Right lobe of liver (tissue), 6 donors: ENCODE measurements around the gene RASL12. TPM values are rescaled to one million over a fixed set of nuclear protein-coding genes. Genes with fewer than 3 reads are reported as not detected.

Experiments used
- ATAC-seq, 4 donors: fragments of 200-7000 bp; cut with Tn5 transposase; one replicate each; pipeline ENCODE4 v1.9.1; 2020; ENCODE audit warnings: mild to moderate bottlenecking in 4 of 4, moderate library complexity in 4 of 4
- DNase-seq, 3 donors: peaks; one replicate each; pipeline ENCODE4 v3.0.0-alpha.2; 2020
- H3K27ac ChIP-seq, 3 donors: fragments of 200-600 bp; one replicate each; pipeline ENCODE4 v1.8.0; 2022
- H3K27me3 ChIP-seq, 2 donors: fragments of 200-600 bp; one replicate each; pipeline ENCODE4 v1.8.0; 2022
- H3K36me3 ChIP-seq, 4 donors: fragments of 200-600 bp; sonication (generic) in 1 of 4; one replicate each; pipeline versions ENCODE4 v1.5.1 to v1.8.0; 2017 to 2022; ENCODE audit warnings: control low read depth in 1 of 4
- H3K4me1 ChIP-seq, 4 donors: fragments of 200-600 bp; sonication (generic) in 1 of 4; one replicate each; pipeline versions ENCODE4 v1.5.1 to v1.8.0; 2017 to 2022; ENCODE audit warnings: control low read depth in 1 of 4
- H3K4me3 ChIP-seq, 3 donors: fragments of 200-600 bp; one replicate each; pipeline ENCODE4 v1.8.0; 2022
- H3K9me3 ChIP-seq, 4 donors: fragments of 200-600 bp; sonication (generic) in 1 of 4; one replicate each; pipeline versions ENCODE4 v1.5.1 to v1.8.0; 2017 to 2022; ENCODE audit warnings: control low read depth in 1 of 4
- POLR2A ChIP-seq: fragments of 450-650 bp; IDR thresholded peaks from one replicate; pipeline ENCODE4 v1.6.1; 2017; ENCODE audit warnings: antibody characterized with exemption, mild to moderate bottlenecking
- WGBS: methylation state at CpG from one replicate; pipeline ENCODE4 v1.1.6; 2018; ENCODE audit warnings: low coverage, low lambda C conversion rate; ENCODE audit not compliant: insufficient coverage; ENCODE audit errors: missing lambda C conversion rate; 5-methylcytosine and 5-hydroxymethylcytosine counted together
- intact Hi-C, 2 donors: fragments of 100-400 bp; cut with DNase I; formaldehyde crosslinking; loops; one replicate each; pipeline versions ENCODE4 v1.11.2 to v1.14.1; 2022
- total RNA-seq, 6 experiments: library from RNA; depleted of rRNA in 2 of 6; stranded (reverse); fragments of >200 nt in 2 of 6; fragmentation: NEBNext Ultra II Directional in 3 of 6; extraction: Animal tissue kit (Norgen Biotek cat#: 25700) in 3 of 6; gene quantifications; one replicate each; pipeline versions ENCODE4 v1.1.0 to v1.2.4, GENCODE V29; 2016 to 2023
- TF ChIP-seq, protein P1 (sequence below), 4 donors: fragments of 200-600 bp in 3 of 4; fragments of 450-650 bp in 1 of 4; IDR thresholded peaks; one replicate each; pipeline versions ENCODE4 v1.5.1 to v1.8.0; 2016 to 2022; ENCODE audit warnings: antibody characterized with exemption in 4 of 4, mild to moderate bottlenecking in 2 of 4
- donor health status: DM: no; HTN: yes; CAD: no.
- donor health status: DM: no; HTN: no; CAD: no.
- donor health status: DM: no; HTN: no; CAD: no.
- donor health status: DM: no; HTN: yes; CAD: no.
- donor health status: DM: no; HTN: yes; CAD: no.

Gene RASL12
- total RNA-seq, 6 experiments from 2014 or later: 0.07 to 1.5 (median 0.24) TPM

DNA sequence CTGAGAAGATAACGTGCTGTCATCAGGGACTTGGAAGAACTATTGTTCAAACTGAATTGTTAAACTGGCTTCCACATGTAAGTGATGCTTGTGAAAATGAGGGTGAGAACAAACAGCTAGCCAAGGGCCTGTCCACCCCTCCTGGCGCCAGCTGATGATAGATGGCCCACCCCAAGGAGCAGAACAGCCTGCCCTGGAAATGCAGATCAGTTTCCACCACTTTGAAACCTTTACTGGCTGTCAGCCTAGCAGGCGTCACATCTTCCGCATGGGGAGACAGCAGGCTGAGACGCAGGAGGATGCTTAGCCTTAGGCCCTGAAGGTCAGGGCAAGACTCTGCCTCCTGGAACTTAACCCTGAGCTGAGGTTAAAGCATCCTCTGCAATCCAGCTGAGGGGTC is 29.0 kb downstream of the RASL12 start:
- Histone ChIP-seq H3K9me3 (no peaks in the 10 kb centered on the region), H3K4me1 (peaks cover 0 to 7% (median 3%) of the 10 kb centered on the region in 4 donors), H3K27me3 (no peaks in the 10 kb centered on the region), H3K4me3 (no peak overlapping the region), H3K27ac (no peak overlapping the region), H3K36me3 (no peaks in the 10 kb centered on the region)
- ATAC-seq (peak in 1 of 4 donors; percentile 38), DNase-seq (no peak)
- 68% methylated on average over 4 of the region's 5 CpGs for WGBS
- intact Hi-C loops: loop anchor here in 1 of 2 donors (10.0 kb wide), 1 partner anchor 236 kb away; no protein-coding TSS in a partner anchor
- TF ChIP-seq, protein P1, sequence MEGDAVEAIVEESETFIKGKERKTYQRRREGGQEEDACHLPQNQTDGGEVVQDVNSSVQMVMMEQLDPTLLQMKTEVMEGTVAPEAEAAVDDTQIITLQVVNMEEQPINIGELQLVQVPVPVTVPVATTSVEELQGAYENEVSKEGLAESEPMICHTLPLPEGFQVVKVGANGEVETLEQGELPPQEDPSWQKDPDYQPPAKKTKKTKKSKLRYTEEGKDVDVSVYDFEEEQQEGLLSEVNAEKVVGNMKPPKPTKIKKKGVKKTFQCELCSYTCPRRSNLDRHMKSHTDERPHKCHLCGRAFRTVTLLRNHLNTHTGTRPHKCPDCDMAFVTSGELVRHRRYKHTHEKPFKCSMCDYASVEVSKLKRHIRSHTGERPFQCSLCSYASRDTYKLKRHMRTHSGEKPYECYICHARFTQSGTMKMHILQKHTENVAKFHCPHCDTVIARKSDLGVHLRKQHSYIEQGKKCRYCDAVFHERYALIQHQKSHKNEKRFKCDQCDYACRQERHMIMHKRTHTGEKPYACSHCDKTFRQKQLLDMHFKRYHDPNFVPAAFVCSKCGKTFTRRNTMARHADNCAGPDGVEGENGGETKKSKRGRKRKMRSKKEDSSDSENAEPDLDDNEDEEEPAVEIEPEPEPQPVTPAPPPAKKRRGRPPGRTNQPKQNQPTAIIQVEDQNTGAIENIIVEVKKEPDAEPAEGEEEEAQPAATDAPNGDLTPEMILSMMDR (IDR thresholded peaks at IDR 0.05): no peak
- TF ChIP-seq POLR2A: no peak

DNA sequence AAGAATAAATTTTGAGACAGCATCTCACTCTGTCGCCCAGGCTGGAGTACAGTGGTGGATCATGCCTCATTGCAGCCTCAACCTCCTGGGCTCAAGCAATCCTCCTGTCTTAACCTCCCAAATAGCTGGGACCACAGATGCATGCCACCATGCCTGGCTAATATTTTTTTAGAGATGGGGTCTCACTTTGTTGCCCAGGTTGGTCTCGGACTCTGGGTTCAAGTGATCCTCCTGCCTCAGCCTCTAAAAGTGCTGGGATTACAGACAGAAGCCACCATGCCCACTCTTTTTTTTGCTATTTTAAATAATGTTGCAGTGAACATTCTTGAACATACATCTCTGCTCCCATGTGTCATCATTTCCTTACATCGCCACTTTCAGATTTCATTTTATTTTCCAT is 29.4 kb downstream of the RASL12 start:
- DNase-seq: no peak
- intact Hi-C loops: loop anchor here in 1 of 2 donors (10.0 kb wide), 1 partner anchor 236 kb away; no protein-coding TSS in a partner anchor
- H3K36me3 ChIP-seq: no peaks in the 10 kb centered on the region
- WGBS: 88% methylated on average over 2 of the region's 3 CpGs
- no peaks in the 10 kb centered on the region for H3K9me3 ChIP-seq
- no peak overlapping the region for H3K4me3 ChIP-seq
- no peaks in the 10 kb centered on the region for H3K27me3 ChIP-seq
- H3K27ac ChIP-seq: no peak overlapping the region
- TF ChIP-seq POLR2A: no peak
- TF ChIP-seq, protein P1 (IDR thresholded peaks at IDR 0.05): no peak
- ATAC-seq: no peak
- H3K4me1 ChIP-seq: peaks cover 0 to 7% (median 3%) of the 10 kb centered on the region in 4 donors

DNA sequence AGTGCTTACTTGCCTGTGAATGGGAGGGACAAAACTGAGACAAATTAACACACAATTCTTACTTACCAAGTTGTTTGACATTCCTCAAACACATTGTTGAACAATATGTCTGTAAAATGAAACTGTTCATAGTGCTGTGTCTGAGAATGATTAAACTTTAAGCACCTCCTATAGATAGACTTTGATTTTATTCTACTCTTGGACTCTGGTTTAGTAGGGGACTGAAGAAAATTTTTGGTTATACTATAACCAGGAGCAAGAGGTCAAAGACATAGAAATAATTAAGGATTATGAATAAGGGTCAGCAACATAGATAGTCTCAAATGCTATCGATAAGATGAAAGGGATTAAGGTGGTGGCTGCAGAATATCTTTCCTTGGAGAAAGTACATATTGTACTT is 30.5 kb downstream of the RASL12 start:
- no peaks in the 10 kb centered on the region for H3K27me3 ChIP-seq
- H3K4me1 ChIP-seq: peaks cover 0 to 17% (median 7%) of the 10 kb centered on the region in 4 donors
- no peaks in the 10 kb centered on the region for H3K9me3 ChIP-seq
- no peak overlapping the region for H3K27ac ChIP-seq
- ATAC-seq (no peak), DNase-seq (no peak)
- TF ChIP-seq, protein P1 (IDR thresholded peaks at IDR 0.05): no peak
- no peak for TF ChIP-seq POLR2A
- WGBS: 62% methylated on average over 1 of the region's 1 CpG
- H3K36me3 ChIP-seq: no peaks in the 10 kb centered on the region
- H3K4me3 ChIP-seq: no peak overlapping the region
- intact Hi-C loops: loop anchor here in 1 of 2 donors (10.0 kb wide), 1 partner anchor 237 kb away; no protein-coding TSS in a partner anchor

DNA sequence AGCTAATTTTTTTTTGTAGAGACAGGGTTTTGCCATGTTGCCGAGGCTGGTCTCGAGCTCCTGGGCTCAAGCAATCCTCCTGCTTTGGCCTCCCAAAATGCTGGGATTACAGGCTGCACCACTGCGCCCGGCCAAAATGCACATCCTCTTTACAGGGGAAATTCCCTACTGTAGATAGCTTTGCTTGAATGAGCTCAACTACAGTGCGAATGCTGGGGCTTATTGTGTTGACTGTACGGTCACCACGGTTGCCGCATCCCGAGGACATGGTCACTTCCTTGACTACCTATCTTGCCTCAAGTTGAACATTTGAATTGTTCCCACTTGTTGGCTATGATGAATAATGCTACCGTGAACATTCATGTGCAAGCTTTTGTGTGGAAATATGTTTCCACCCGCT is 33.1 kb downstream of the RASL12 start:
- Histone ChIP-seq H3K27me3 (no peaks in the 10 kb centered on the region), H3K27ac (no peak overlapping the region), H3K4me3 (no peak overlapping the region), H3K36me3 (no peaks in the 10 kb centered on the region), H3K9me3 (no peaks in the 10 kb centered on the region), H3K4me1 (peaks cover 0 to 17% (median 7%) of the 10 kb centered on the region in 4 donors)
- 80% methylated on average over 2 of the region's 11 CpGs for WGBS
- ATAC-seq (no peak), DNase-seq (no peak)
- intact Hi-C loops: loop anchor here (5.0 to 10.0 kb wide), 2 partner anchors 68 to 240 kb away; no protein-coding TSS in a partner anchor
- TF ChIP-seq, protein P1 (IDR thresholded peaks at IDR 0.05): no peak
- TF ChIP-seq POLR2A: no peak
